HepG2 (cell line): ENCODE measurements around the gene SLBP. TPM values are rescaled to one million over a fixed set of nuclear protein-coding genes. Genes with fewer than 3 reads are reported as not detected.

Experiments used
- ERF ChIP-seq: IDR thresholded peaks from 2 replicates; pipeline ENCODE4 v1.6.1; 2018; ENCODE audit warnings: missing biosample characterization, missing genetic modification reagents
- NBN ChIP-seq: fragments of 450-650 bp; conservative IDR thresholded peaks from 2 replicates; pipeline ENCODE4 v1.6.1; 2017
- SMAD1 ChIP-seq: sonication (generic); formaldehyde crosslinking; IDR thresholded peaks from 2 replicates; pipeline ENCODE4 v1.4.0; 2020; ENCODE audit warnings: missing genetic modification reagents, low read depth, mild to moderate bottlenecking, borderline replicate concordance
- SP2 ChIP-seq: sonication (generic); formaldehyde crosslinking; IDR thresholded peaks from 2 replicates; pipeline ENCODE4 v1.5.1; 2020; ENCODE audit warnings: mild to moderate bottlenecking, missing genetic modification reagents
- STAG1 ChIP-seq: sonication (generic); formaldehyde crosslinking; IDR thresholded peaks from 2 replicates; pipeline ENCODE4 v1.4.0; 2020; ENCODE audit warnings: missing genetic modification reagents
- TOE1 ChIP-seq: sonication (generic); formaldehyde crosslinking; IDR thresholded peaks from 2 replicates; pipeline ENCODE4 v1.4.0; 2020; ENCODE audit warnings: mild to moderate bottlenecking, missing genetic modification reagents
- XRCC5 ChIP-seq: fragments of 200-400 bp; formaldehyde crosslinking; optimal IDR thresholded peaks from 2 replicates; pipeline ENCODE3; 2017; ENCODE audit warnings: mild to moderate bottlenecking, low read length
- ZNF839 ChIP-seq: sonication (generic); formaldehyde crosslinking; IDR thresholded peaks from 2 replicates; pipeline ENCODE4 v1.4.0; 2020; ENCODE audit warnings: missing genetic modification reagents, mild to moderate bottlenecking, borderline replicate concordance
- ZSCAN29 ChIP-seq: sonication (generic); formaldehyde crosslinking; conservative IDR thresholded peaks from 2 replicates; pipeline ENCODE4 v1.4.0; 2020; ENCODE audit warnings: mild to moderate bottlenecking, missing genetic modification reagents
- polyA plus RNA-seq, 8 experiments: library from polyadenylated mRNA; depleted of rRNA in 3 of 8; stranded (reverse) in 7 of 8; unstranded in 1 of 8; fragments of >200 nt; fragmentation: Illumina TruSeq in 4 of 8; extraction: Trizol in 4 of 8; gene quantifications; 2 replicates each; pipeline versions ENCODE4 v1.2.1 to v1.2.3, GENCODE V29; 2011 to 2016; ENCODE audit warnings: low read depth in 4 of 8, missing spikeins in 1 of 8, mixed read lengths in 1 of 8; ENCODE audit not compliant: insufficient read depth in 1 of 8
- total RNA-seq, 5 experiments: library from RNA; depleted of rRNA; stranded (reverse); fragments of >200 nt; fragmentation: Illumina TruSeq; extraction: Trizol; gene quantifications; 2 replicates each; pipeline ENCODE4 v1.2.3, GENCODE V29; 2016; ENCODE audit warnings: low read depth in 1 of 5
- TF ChIP-seq, protein P1 (sequence below): sonication (generic); IDR thresholded peaks from 2 replicates; pipeline ENCODE4 v1.6.1; 2016; ENCODE audit warnings: low read depth, borderline replicate concordance
- TF ChIP-seq, protein P2 (sequence below): sonication (generic); formaldehyde crosslinking; IDR thresholded peaks from 2 replicates; pipeline ENCODE4 v1.5.0; 2020; ENCODE audit warnings: mild to moderate bottlenecking, missing genetic modification reagents, moderate library complexity
- TF ChIP-seq, protein P3 (sequence below): sonication (generic); formaldehyde crosslinking; IDR thresholded peaks from 2 replicates; pipeline ENCODE4 v1.5.0; 2020; ENCODE audit warnings: mild to moderate bottlenecking, missing genetic modification reagents, borderline replicate concordance
- TF ChIP-seq, protein P4 (sequence below): sonication (generic); formaldehyde crosslinking; IDR thresholded peaks from 2 replicates; pipeline ENCODE4 v1.8.0; 2022; ENCODE audit warnings: mild to moderate bottlenecking, missing genetic modification reagents
- TF ChIP-seq, protein P5 (sequence below): sonication (generic); formaldehyde crosslinking; IDR thresholded peaks from 2 replicates; pipeline ENCODE4 v1.4.0; 2020; ENCODE audit warnings: mild to moderate bottlenecking, missing genetic modification reagents
- TF ChIP-seq, protein P6 (sequence below): sonication (generic); formaldehyde crosslinking; IDR thresholded peaks from 2 replicates; pipeline ENCODE4 v1.9.0; 2022; ENCODE audit warnings: low read depth, missing genetic modification reagents

The SLBP gene
- total and polyA plus RNA-seq, 2 of the 13 experiments (the other 11 are each of a cell fraction or from before 2014, with no cell fraction given), result 43.9 to 104 TPM

DNA sequence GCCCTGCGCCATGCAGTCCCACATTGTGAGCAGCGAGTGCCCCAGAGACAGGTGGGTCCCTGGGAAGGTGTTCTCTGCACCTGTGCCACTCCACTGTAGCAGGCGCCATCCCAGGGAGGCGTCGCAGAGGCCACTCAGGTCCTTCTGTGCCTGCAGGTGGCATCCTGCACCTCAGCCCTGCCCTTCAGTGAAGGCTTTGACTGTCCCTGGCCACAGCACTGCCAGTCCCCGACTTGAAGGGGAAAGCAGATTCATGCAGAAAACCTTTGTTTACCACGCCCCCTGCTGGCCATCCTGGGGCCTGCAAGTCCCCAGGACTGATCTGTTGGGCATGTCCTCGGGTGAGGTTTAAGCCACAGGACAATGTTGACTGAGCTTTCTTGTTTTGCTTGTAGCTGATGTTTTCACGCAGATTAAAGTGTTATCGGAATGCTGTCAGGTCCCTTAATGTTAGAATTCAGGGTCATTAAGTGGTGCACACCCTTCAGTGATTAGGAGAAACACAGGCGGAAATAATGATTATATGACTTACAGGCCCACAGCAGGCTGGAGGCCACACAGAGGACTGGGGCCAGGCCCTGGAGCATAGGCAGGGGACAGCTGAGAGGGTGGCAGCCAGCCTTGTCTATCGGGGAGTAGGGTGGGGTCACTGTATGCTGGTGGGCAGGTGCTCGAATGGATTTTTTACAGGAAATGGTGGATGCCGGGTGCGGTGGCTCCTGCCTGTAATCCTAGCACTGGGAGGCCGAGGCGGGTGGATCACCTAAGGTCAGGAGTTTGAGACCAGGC, 14.2 kb upstream of the SLBP start (continued):
- TF ChIP-seq, protein P1, sequence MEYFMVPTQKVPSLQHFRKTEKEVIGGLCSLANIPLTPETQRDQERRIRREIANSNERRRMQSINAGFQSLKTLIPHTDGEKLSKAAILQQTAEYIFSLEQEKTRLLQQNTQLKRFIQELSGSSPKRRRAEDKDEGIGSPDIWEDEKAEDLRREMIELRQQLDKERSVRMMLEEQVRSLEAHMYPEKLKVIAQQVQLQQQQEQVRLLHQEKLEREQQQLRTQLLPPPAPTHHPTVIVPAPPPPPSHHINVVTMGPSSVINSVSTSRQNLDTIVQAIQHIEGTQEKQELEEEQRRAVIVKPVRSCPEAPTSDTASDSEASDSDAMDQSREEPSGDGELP, result no peak
- TF ChIP-seq ERF (CRISPR knock-in tag), result peak; percentile 55; the same call in 1 of the 2 replicates
- TF ChIP-seq ZNF839, result 0 out of 2 replicates have a peak, but pooled peaks have one; percentile 57
- TF ChIP-seq, protein P2, sequence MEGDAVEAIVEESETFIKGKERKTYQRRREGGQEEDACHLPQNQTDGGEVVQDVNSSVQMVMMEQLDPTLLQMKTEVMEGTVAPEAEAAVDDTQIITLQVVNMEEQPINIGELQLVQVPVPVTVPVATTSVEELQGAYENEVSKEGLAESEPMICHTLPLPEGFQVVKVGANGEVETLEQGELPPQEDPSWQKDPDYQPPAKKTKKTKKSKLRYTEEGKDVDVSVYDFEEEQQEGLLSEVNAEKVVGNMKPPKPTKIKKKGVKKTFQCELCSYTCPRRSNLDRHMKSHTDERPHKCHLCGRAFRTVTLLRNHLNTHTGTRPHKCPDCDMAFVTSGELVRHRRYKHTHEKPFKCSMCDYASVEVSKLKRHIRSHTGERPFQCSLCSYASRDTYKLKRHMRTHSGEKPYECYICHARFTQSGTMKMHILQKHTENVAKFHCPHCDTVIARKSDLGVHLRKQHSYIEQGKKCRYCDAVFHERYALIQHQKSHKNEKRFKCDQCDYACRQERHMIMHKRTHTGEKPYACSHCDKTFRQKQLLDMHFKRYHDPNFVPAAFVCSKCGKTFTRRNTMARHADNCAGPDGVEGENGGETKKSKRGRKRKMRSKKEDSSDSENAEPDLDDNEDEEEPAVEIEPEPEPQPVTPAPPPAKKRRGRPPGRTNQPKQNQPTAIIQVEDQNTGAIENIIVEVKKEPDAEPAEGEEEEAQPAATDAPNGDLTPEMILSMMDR (CRISPR knock-in tag), result peak; percentile 94
- TF ChIP-seq TOE1 (CRISPR knock-in tag), result no peak
- TF ChIP-seq SP2 (CRISPR knock-in tag), result no peak
- TF ChIP-seq, protein P3, sequence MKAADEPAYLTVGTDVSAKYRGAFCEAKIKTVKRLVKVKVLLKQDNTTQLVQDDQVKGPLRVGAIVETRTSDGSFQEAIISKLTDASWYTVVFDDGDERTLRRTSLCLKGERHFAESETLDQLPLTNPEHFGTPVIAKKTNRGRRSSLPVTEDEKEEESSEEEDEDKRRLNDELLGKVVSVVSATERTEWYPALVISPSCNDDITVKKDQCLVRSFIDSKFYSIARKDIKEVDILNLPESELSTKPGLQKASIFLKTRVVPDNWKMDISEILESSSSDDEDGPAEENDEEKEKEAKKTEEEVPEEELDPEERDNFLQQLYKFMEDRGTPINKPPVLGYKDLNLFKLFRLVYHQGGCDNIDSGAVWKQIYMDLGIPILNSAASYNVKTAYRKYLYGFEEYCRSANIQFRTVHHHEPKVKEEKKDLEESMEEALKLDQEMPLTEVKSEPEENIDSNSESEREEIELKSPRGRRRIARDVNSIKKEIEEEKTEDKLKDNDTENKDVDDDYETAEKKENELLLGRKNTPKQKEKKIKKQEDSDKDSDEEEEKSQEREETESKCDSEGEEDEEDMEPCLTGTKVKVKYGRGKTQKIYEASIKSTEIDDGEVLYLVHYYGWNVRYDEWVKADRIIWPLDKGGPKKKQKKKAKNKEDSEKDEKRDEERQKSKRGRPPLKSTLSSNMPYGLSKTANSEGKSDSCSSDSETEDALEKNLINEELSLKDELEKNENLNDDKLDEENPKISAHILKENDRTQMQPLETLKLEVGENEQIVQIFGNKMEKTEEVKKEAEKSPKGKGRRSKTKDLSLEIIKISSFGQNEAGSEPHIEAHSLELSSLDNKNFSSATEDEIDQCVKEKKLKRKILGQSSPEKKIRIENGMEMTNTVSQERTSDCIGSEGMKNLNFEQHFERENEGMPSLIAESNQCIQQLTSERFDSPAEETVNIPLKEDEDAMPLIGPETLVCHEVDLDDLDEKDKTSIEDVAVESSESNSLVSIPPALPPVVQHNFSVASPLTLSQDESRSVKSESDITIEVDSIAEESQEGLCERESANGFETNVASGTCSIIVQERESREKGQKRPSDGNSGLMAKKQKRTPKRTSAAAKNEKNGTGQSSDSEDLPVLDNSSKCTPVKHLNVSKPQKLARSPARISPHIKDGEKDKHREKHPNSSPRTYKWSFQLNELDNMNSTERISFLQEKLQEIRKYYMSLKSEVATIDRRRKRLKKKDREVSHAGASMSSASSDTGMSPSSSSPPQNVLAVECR (CRISPR knock-in tag), result peak; percentile 49; the same call in 1 of the 2 replicates
- TF ChIP-seq, protein P4, sequence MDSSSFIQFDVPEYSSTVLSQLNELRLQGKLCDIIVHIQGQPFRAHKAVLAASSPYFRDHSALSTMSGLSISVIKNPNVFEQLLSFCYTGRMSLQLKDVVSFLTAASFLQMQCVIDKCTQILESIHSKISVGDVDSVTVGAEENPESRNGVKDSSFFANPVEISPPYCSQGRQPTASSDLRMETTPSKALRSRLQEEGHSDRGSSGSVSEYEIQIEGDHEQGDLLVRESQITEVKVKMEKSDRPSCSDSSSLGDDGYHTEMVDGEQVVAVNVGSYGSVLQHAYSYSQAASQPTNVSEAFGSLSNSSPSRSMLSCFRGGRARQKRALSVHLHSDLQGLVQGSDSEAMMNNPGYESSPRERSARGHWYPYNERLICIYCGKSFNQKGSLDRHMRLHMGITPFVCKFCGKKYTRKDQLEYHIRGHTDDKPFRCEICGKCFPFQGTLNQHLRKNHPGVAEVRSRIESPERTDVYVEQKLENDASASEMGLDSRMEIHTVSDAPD, result no peak
- TF ChIP-seq, protein P5, sequence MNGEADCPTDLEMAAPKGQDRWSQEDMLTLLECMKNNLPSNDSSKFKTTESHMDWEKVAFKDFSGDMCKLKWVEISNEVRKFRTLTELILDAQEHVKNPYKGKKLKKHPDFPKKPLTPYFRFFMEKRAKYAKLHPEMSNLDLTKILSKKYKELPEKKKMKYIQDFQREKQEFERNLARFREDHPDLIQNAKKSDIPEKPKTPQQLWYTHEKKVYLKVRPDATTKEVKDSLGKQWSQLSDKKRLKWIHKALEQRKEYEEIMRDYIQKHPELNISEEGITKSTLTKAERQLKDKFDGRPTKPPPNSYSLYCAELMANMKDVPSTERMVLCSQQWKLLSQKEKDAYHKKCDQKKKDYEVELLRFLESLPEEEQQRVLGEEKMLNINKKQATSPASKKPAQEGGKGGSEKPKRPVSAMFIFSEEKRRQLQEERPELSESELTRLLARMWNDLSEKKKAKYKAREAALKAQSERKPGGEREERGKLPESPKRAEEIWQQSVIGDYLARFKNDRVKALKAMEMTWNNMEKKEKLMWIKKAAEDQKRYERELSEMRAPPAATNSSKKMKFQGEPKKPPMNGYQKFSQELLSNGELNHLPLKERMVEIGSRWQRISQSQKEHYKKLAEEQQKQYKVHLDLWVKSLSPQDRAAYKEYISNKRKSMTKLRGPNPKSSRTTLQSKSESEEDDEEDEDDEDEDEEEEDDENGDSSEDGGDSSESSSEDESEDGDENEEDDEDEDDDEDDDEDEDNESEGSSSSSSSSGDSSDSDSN (CRISPR knock-in tag), result peak; percentile 39; the same call in 1 of the 2 replicates
- TF ChIP-seq SMAD1 (CRISPR knock-in tag), result peak; percentile 57; the same call in 1 of the 2 replicates
- peak; percentile 83 for TF ChIP-seq XRCC5
- TF ChIP-seq STAG1 (CRISPR knock-in tag), result peak; percentile 84
- TF ChIP-seq, protein P6, sequence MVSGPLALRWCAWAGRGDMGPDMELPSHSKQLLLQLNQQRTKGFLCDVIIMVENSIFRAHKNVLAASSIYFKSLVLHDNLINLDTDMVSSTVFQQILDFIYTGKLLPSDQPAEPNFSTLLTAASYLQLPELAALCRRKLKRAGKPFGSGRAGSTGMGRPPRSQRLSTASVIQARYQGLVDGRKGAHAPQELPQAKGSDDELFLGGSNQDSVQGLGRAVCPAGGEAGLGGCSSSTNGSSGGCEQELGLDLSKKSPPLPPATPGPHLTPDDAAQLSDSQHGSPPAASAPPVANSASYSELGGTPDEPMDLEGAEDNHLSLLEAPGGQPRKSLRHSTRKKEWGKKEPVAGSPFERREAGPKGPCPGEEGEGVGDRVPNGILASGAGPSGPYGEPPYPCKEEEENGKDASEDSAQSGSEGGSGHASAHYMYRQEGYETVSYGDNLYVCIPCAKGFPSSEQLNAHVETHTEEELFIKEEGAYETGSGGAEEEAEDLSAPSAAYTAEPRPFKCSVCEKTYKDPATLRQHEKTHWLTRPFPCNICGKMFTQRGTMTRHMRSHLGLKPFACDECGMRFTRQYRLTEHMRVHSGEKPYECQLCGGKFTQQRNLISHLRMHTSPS, result peak; percentile 18; the same call in 1 of the 2 replicates
- no peak for TF ChIP-seq ZSCAN29
- TF ChIP-seq NBN, result no peak
